GM19023 (cell line): ENCODE measurements around the gene TSC22D2.

ENCODE experiments used
- ATAC-seq: cut with Tn5 transposase; IDR thresholded peaks from one replicate; pipeline ENCODE4 v1.9.1; 2021; ENCODE audit warnings: mild to moderate bottlenecking, moderate library complexity; ENCODE audit not compliant: unreplicated experiment

The TSC22D2 gene

GRCh38 chr3:150411106-150411460 lies 3.0 kb downstream of the TSC22D2 start:
- ATAC-seq = no peak

- ATAC-seq = no peak
Measured at GRCh38 chr3:150411546-150411945, 3.4 kb downstream of the TSC22D2 start.

GRCh38 chr3:150411976-150412375 lies 3.9 kb downstream of the TSC22D2 start:
- no peak for ATAC-seq

- ATAC-seq = no peak
Measured at GRCh38 chr3:150412561-150413231, 4.6 kb downstream of the TSC22D2 start.

- ATAC-seq = no peak
Measured at GRCh38 chr3:150414258-150414657, 6.2 kb downstream of the TSC22D2 start.

- no peak for ATAC-seq
Measured at GRCh38 chr3:150414959-150415358, 6.9 kb downstream of the TSC22D2 start.

GRCh38 chr3:150419076-150419868 lies 11.2 kb downstream of the TSC22D2 start:
- no peak for ATAC-seq

- no peak for ATAC-seq
Measured at GRCh38 chr3:150419959-150420358, 11.9 kb downstream of the TSC22D2 start.

- no peak for ATAC-seq
Measured at GRCh38 chr3:150421256-150421655, 13.2 kb downstream of the TSC22D2 start.

GRCh38 chr3:150421799-150422548 lies 13.9 kb downstream of the TSC22D2 start:
- ATAC-seq = no peak

GRCh38 chr3:150422907-150423306 lies 14.8 kb downstream of the TSC22D2 start:
- no peak for ATAC-seq

- no peak for ATAC-seq
Measured at GRCh38 chr3:150423761-150424160, 15.7 kb downstream of the TSC22D2 start.

- ATAC-seq = no peak
Measured at GRCh38 chr3:150426292-150426691, 18.2 kb downstream of the TSC22D2 start.

GRCh38 chr3:150428562-150428961 lies 20.5 kb downstream of the TSC22D2 start:
- ATAC-seq = no peak

- ATAC-seq = no peak
Measured at GRCh38 chr3:150429767-150430671, 21.9 kb downstream of the TSC22D2 start.

GRCh38 chr3:150433347-150433746 lies 25.2 kb downstream of the TSC22D2 start:
- ATAC-seq = no peak

- ATAC-seq = no peak
Measured at GRCh38 chr3:150434234-150434633, 26.1 kb downstream of the TSC22D2 start.

- ATAC-seq = no peak
Measured at GRCh38 chr3:150436161-150436560, 28.1 kb downstream of the TSC22D2 start.

- ATAC-seq = no peak
Measured at GRCh38 chr3:150439657-150440056, 31.6 kb downstream of the TSC22D2 start.

- ATAC-seq = no peak
Measured at GRCh38 chr3:150443331-150443741, 35.2 kb downstream of the TSC22D2 start.

- ATAC-seq = no peak
Measured at GRCh38 chr3:150444371-150444770, 36.3 kb downstream of the TSC22D2 start.
